RWPE2 (cell line): Measurements from ENCODE around the gene CSNK1A1L.

Experiments used
- ATAC-seq: fragments of 200-7000 bp; cut with Tn5 transposase; 3 replicates; pipeline ENCODE4 v1.9.1; 2021; ENCODE audit warnings: low read depth
- DNase-seq: peaks from one replicate; pipeline ENCODE4 v3.0.0-alpha.2; 2020; ENCODE audit warnings: low spot score
- H3K27ac ChIP-seq: fragments of 450-650 bp; 2 replicates; pipeline ENCODE4 v1.5.1; 2017; ENCODE audit warnings: mild to moderate bottlenecking; ENCODE audit not compliant: poor library complexity, severe bottlenecking
- H3K27me3 ChIP-seq: fragments of 250-450 bp; sonication (Bioruptor Pico); 2 replicates; pipeline ENCODE4 v1.5.1; 2021; ENCODE audit warnings: mild to moderate bottlenecking, moderate library complexity; ENCODE audit not compliant: insufficient read depth, poor library complexity, severe bottlenecking
- H3K36me3 ChIP-seq: fragments of 250-450 bp; sonication (Bioruptor Pico); 2 replicates; pipeline ENCODE4 v1.5.1; 2020; ENCODE audit warnings: low read depth, mild to moderate bottlenecking, moderate library complexity
- H3K4me1 ChIP-seq: fragments of 250-450 bp; sonication (Bioruptor Pico); 2 replicates; pipeline ENCODE4 v1.5.1; 2021; ENCODE audit warnings: mild to moderate bottlenecking, moderate library complexity; ENCODE audit not compliant: insufficient read depth, poor library complexity, severe bottlenecking
- H3K4me3 ChIP-seq: fragments of 250-450 bp; sonication (Bioruptor Pico); 2 replicates; pipeline ENCODE4 v1.5.1; 2021; ENCODE audit warnings: mild to moderate bottlenecking, moderate library complexity; ENCODE audit not compliant: severe bottlenecking
- H3K9me3 ChIP-seq: fragments of 250-450 bp; sonication (Bioruptor Pico); 2 replicates; pipeline ENCODE4 v1.5.1; 2021; ENCODE audit warnings: mild to moderate bottlenecking, moderate library complexity; ENCODE audit not compliant: severe bottlenecking
- TF ChIP-seq, protein P1 (sequence below): fragments of 450-650 bp; IDR thresholded peaks from one replicate; pipeline ENCODE4 v1.5.1; 2017; ENCODE audit warnings: mild to moderate bottlenecking, moderate library complexity; ENCODE audit not compliant: poor library complexity, severe bottlenecking

CSNK1A1L gene

DNA sequence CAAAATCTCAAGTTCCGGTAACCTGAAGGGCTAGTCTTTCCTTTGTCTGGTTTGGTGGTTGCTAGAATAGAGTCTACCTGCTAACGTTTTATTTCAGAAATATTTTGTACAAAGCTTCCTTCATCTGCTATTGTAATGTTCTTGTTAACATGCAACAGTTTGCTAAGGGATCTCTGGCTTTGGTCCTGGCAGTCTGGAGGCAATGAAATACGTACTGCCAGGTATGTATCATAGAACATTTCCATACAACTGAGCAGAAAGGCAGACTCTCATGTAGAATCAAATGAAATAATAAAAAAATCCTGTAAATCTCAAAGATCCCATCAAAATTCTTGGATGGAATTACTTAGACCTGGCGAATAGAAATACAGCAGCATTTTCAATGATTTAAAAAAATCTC lies 8.8 kb upstream of the CSNK1A1L start:
- H3K4me1 ChIP-seq: no peaks in the 10 kb centered on the region
- no peaks in the 10 kb centered on the region for H3K36me3 ChIP-seq
- TF ChIP-seq, protein P1, sequence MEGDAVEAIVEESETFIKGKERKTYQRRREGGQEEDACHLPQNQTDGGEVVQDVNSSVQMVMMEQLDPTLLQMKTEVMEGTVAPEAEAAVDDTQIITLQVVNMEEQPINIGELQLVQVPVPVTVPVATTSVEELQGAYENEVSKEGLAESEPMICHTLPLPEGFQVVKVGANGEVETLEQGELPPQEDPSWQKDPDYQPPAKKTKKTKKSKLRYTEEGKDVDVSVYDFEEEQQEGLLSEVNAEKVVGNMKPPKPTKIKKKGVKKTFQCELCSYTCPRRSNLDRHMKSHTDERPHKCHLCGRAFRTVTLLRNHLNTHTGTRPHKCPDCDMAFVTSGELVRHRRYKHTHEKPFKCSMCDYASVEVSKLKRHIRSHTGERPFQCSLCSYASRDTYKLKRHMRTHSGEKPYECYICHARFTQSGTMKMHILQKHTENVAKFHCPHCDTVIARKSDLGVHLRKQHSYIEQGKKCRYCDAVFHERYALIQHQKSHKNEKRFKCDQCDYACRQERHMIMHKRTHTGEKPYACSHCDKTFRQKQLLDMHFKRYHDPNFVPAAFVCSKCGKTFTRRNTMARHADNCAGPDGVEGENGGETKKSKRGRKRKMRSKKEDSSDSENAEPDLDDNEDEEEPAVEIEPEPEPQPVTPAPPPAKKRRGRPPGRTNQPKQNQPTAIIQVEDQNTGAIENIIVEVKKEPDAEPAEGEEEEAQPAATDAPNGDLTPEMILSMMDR: no peak
- H3K4me3 ChIP-seq: no peak overlapping the region
- H3K27ac ChIP-seq: no peak overlapping the region
- H3K9me3 ChIP-seq: no peaks in the 10 kb centered on the region
- H3K27me3 ChIP-seq: no peaks in the 10 kb centered on the region
- ATAC-seq: no peak
- no peak for DNase-seq

DNA sequence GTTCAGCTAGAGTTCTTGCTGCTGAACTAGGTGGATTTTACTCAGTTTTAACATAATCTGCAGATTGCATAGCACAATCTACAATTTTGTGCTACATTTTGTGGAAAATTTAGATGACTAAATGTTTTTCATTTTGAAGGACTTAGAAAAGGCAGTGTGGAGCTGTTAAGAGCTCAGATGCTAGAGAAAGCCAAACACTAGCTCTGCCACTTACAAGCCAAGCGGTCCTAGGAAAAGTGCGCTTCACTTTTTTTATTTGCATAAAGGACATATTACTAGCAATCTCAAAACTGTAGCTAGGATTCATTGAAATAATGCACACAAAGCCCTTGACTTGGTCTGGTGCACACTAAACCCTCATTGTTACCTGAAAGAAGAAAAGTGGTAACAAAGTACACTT lies 8.1 kb upstream of the CSNK1A1L start:
- Histone ChIP-seq H3K4me1 (no peaks in the 10 kb centered on the region), H3K27ac (no peak overlapping the region), H3K4me3 (no peak overlapping the region), H3K9me3 (no peaks in the 10 kb centered on the region), H3K36me3 (no peaks in the 10 kb centered on the region), H3K27me3 (no peaks in the 10 kb centered on the region)
- TF ChIP-seq, protein P1: no peak
- no peak for ATAC-seq
- no peak for DNase-seq

DNA sequence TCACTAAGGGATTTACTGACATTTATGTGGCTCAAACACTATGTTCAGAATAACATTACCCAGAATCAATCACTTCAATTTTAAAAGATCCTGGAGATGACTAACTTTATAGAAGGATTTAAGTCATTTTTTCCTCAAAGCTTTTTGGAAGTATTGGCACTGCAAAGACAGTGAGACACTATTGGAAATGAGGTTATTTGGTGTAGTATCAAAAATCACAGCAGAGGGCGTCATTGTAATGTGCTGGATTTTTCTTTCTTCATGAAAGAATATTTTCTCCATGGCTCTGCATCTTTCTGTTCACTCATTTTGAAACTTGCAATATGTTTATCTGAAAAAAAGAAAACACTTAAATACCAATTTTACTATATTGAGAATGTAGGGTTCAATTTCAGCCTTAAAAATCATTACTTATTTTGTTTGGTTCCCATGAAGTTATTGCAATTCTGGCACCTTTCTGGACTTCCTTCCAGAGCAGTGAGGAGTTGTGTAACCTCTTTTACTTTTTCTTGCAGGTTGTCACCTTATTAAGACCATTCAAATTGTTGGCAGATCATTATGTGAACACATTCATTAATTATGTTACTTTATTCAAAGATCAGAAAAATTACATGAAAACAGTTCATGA lies 3.7 kb upstream of the CSNK1A1L start:
- Histone ChIP-seq H3K27me3 (no peaks in the 10 kb centered on the region), H3K36me3 (no peaks in the 10 kb centered on the region), H3K4me3 (no peak overlapping the region), H3K27ac (no peak overlapping the region), H3K4me1 (no peaks in the 10 kb centered on the region), H3K9me3 (no peaks in the 10 kb centered on the region)
- TF ChIP-seq, protein P1: peak; percentile 85
- ATAC-seq: no peak
- no peak for DNase-seq

DNA sequence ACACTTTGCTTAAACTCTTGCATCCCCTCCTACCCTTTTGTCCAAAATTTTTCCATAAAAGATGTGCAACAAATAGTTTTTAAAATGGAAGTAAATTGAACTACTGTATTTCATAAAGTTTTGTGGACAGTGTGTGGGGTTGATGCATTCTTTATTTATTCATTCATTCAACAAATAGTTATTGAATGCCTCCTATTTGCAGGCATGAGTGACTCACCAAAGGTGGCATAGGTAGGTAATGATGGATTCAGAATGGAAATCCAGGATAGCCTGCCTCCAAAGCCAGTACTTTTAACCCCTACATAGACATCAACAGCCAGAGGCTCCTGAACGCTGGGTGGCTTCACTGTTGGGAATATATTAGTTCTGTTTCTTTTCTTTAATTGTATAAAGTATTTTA lies 2.4 kb upstream of the CSNK1A1L start:
- DNase-seq (no peak), ATAC-seq (0 out of 3 replicates have a peak, but pooled peaks have one; percentile 48)
- Histone ChIP-seq H3K27ac (no peak overlapping the region), H3K4me3 (no peak overlapping the region), H3K36me3 (no peaks in the 10 kb centered on the region), H3K4me1 (no peaks in the 10 kb centered on the region), H3K27me3 (no peaks in the 10 kb centered on the region), H3K9me3 (no peaks in the 10 kb centered on the region)
- TF ChIP-seq, protein P1: no peak

DNA sequence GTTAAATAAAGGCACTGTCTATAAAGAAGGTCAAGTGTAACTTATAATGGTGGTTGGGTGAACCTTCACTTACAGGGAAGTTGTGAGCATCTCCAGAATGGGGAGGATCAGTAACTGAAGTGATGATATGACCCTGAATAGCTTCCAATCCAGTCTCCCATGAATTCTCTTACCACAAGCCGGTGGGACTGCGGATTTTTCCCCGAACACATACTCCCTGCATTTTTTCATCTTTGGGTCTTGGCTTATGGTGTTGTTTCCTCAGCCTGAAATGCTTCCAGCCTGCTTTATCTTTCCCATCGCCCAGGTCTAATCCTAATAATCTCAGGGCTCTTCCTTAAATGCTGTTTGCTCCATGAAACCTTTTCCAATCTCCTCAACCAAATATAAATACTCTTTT lies 2.0 kb upstream of the CSNK1A1L start:
- H3K4me3 ChIP-seq: no peak overlapping the region
- no peaks in the 10 kb centered on the region for H3K9me3 ChIP-seq
- no peaks in the 10 kb centered on the region for H3K27me3 ChIP-seq
- ATAC-seq (no peak), DNase-seq (no peak)
- TF ChIP-seq, protein P1: no peak
- H3K4me1 ChIP-seq: no peaks in the 10 kb centered on the region
- no peaks in the 10 kb centered on the region for H3K36me3 ChIP-seq
- no peak overlapping the region for H3K27ac ChIP-seq
